ENCODE measurements around the gene ZNF813.
A peak's percentile ranks its signal among the peaks of the same experiment; 100 is the strongest.
"Not testable (repeated sequence)": the region's sequence is repeated elsewhere in the genome, so short reads cannot be mapped to it uniquely, and the experiment has no call there.

Gene ZNF813

DNA sequence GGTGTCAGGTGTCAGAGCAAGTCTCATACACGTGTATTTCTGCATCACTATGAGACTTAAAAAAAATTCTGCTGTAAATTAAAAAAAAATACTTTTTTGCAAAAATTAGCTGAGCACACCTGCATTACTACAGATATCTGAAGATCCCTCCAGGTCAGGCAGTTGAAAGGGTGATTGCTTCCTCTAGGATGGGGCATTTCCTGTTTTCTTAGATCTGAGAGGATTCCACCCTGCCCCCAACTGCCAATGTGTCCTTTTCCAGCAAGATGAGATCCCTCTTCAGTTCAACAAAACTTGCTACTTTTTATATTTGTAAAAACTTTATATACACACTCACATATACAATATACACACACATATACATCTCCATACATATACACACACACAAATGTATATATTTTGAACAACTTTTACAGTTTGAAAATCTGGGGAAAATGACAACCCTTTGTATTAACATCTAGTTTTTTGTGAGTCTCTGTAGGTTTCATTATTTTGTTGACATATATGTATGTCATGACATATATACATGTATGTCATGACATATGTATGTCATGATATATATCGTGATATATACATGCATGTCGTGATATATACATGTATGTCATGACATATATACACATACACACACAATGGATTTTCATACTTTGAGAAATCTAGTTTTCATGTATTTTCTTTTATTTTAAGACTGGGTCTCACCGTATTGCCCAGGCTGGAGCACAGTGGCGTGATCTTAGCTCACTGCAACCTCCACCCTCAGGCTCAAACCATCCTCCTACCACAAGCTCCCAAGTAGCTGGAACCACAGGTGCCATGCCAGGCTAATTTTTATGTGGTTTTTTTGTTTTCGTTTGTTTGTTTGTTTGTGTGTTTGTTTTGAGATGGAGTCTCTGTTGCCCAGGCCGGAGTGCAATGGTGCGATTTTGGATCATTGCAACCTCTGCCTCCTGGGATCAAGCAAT is 17.8 kb downstream of the ZNF813 start:
- no peak for DNase-seq

DNA sequence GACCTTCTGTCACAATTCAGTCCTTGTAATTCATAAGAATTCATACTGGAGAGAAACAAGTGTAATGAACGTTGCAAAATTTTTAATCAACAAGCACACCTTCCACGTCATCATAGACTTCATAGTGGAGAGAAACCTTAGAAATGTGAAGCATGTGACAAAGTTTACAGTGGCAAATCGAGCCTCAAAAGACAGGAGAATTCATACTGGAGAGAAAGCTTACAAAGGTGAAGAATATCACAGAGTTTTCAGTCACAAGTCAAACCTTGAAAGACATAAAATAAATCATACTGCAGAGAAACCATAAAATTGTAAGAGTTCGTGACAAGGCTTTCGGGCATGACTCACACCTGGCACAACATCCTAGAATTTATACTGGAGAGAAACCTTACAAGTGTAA is 24.6 kb downstream of the ZNF813 start:
- DNase-seq, result no peak

DNA sequence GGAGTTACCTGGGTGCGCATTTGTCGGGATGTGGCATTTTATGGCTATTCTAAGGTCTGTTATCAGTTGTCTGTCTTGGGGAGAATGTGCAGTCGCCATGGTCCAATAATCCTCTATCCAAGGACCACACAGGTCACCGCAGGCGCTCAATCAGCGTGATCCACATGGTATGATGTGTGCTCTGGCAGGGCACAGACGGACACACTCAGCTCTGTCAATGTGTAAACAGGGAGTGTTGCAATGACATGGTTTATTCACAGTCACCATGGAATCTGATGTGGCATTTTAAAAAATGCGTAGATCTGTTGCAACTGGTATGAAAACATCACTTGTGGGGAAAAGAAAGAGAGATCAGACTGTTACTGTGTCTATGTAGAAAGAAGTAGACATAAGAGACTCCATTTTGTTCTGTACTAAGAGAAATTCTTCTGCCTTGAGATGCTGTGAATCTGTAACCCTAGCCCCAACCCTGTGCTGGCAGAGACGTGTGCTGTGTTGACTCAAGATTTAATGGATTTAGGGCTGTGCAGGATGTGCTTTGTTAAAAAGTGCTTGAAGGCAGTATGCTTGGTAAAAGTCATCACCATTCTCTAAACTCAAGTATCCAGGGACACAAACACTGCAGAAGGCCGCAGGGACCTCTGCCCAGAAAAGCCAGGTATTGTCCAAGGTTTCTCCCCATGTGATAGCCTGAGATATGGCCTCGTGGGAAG is 29.9 kb downstream of the ZNF813 start:
- DNase-seq, result not testable (repeated sequence)

GRCh38 chr19:53498024-53498395 is 30.5 kb downstream of the ZNF813 start:
- DNase-seq, result not testable (repeated sequence)

DNA sequence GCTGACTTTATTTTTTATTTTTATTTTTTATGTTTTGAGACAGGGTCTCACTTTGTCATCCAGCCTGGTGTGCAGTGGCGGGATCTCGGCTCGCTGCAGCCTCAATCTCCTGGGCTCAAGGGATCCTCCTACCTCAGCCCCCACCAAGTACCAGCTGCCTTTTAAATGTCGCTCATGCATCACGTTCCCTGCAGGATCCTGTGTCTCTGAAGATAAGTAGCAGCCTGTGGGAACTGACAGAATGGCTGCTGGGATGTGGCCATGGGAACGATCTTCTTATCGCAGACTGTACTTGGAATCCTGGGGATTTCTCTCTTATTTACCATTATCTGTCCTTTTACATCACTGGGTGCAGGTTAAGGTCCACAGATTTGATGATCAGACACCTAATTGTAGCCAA is 35.6 kb downstream of the ZNF813 start:
- not testable (repeated sequence) for DNase-seq

GRCh38 chr19:53503671-53504364 is 36.3 kb downstream of the ZNF813 start:
- DNase-seq, result not testable (repeated sequence)

DNA sequence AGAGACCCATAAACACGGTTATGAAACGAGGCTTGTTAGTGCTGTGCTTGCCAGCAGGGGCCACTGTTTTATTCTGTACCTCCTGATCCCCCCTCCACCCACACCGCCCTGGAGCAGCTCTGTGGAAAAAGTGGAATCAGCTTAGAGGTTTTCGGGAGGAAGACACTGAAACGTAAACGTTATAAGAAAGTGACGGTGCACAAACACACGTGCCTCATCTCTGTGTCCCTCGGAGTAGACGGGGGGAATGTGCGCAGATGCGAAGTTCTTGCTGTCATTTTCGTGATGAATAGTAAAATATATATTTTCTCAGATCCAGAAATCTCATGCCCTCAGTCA is 36.8 kb downstream of the ZNF813 start:
- not testable (repeated sequence) for DNase-seq

GRCh38 chr19:53504885-53505284 is 37.4 kb downstream of the ZNF813 start:
- no peak for DNase-seq

DNA sequence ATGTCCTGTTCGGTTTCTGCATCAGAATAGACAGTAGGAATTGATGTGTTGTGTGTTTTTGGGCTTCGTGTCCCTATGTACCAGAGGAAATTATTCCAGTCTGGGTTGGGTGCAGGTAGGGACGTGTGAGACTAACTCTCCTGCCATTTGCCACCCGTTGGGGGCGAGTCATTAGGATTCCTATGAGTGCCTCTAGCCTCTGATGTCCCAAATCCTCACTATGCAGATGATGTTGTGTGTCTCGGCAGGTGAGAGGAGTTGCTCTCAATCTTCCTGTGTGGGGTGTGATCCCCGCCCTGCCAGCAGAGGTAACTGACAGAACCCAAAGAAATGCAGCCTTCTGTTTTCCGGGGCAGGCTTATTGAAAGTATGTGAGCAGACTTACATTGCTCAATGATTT is 39.2 kb downstream of the ZNF813 start:
- DNase-seq, result no peak

GRCh38 chr19:53507523-53508442 is 40.2 kb downstream of the ZNF813 start:
- no peak for DNase-seq

DNA sequence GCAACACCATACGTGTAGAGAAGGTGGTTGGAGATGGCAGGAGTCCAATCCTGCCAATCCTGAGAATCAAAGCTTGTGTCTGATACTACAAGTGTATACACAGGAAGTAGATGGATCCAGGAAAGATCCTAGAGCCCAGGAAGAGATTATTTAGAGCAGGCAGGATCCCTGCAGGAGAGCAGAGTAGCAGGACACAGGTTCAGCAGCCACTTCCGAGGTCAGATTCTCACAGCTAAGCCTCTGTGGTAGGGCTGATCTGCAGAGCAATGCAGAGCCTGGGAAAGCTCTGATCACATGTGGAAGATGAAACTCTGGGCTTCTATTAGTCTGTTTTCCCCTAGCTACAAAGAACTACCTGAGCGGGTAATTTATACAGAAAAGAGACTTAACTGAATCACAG is 41.9 kb downstream of the ZNF813 start:
- no peak for DNase-seq

DNA sequence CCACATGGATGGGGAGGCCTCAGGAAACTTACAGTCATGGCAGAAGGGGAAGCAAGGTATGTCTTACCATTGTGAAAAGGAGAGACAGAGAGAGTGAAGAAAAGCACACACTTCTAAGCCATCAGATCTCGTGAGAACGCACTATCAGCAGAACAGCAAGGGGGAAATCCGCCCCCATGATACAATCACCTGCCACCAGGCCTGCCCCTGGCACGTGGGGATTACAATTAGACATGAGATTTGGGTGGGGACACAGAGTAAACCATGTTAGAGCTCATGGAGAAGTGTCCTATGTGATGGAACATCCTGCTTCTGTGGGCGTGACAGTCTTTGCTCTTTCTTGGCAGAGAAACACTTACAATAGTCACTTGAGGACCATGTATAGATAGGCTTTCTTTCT is 42.3 kb downstream of the ZNF813 start:
- no peak for DNase-seq

DNA sequence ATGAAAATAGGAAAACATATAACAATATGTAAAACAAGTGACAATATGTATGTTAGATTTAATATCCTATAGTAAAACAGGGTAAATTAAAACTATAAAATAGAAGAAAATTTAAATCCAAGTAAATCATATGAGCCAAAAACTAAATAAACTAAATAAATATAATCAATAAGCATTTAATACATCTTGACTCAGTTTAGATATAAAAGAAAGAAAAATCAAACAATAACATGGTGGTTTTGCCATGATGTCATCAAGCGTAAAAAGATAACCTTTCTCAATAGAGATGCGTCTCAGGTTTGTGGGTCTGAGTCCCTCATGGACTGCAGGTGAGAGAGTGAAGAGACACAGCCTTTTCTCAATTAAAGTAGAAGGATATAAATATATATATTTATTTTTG is 43.8 kb downstream of the ZNF813 start:
- DNase-seq, result no peak

DNA sequence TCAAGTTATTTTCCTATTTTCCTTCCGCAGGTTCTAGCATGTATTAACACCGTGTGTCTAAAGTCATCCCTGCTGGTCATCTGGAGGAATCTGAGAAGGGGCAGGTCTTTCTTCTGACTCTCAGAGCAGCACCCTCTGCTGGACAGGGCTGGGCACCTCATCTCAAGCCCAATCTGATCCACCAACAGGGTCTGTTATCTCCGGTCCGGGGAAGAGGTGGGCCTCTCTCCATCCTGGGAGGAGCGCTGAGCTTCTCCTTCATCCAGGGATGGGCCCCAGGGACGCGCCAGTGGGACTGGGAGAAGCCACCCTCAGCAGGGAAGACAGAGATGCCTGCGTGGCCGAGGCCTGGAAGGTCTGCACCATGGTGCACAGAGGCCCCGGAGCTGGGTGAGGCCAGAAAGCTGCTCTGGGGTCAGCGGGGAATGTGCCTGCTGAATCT is 44.4 kb downstream of the ZNF813 start:
- DNase-seq, result no peak

- not testable (repeated sequence) for DNase-seq
Measured at GRCh38 chr19:53515047-53515446, 47.5 kb downstream of the ZNF813 start.

DNA sequence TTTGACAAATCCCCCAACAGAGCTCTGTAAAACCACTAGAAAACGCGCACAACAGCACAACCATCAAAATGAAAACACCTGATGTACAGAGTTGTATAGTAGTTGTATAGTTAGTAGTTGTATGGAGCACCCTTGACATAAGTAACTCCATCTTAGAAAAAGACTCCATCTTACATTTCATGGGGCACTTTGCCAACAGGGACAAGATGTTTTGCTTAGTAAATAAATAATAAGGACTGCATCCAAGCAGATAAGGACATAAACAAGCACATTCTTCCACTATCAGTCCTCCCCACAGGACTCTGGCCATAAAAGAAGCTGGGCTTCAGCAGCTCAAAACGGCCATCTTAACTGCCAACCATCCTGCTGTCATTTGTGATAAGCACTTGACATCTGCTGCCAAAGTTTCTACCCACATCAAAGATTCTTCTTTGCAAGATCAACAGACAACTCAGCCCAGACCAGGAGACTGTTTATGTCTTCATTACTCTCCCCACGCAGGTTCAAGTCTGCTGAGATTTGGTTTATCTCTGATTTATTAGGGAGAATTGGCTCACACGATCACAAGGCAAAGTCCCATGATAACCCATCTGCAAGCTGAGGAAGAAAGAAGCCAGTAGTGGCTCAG is 49.7 kb downstream of the ZNF813 start:
- DNase-seq, result no peak

DNA sequence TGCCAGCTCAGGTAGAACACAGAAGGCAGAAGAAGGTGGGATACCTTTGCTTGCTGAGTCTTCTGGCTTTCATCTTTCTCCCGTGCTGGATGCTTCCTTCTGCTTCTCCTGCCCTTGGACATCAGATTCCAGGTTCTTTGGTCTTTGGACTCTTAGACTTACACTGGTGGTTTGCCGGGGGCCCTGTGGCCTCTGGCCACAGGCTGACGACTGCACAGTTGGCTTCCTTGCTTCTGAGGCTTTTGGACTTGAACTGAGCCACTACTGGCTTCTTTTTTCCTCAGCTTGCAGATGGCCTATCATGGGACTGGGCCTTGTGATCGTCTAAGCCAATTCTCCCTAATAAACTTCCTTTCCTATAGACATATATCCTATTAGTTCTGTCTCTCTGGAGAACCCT is 50.6 kb downstream of the ZNF813 start:
- DNase-seq, result no peak

- no peak for DNase-seq
Measured at GRCh38 chr19:53518716-53519115, 51.2 kb downstream of the ZNF813 start.

- no peak for DNase-seq
Measured at GRCh38 chr19:53519446-53519845, 51.9 kb downstream of the ZNF813 start.

- DNase-seq, result no peak
Measured at GRCh38 chr19:53520163-53520546, 52.6 kb downstream of the ZNF813 start.

DNA sequence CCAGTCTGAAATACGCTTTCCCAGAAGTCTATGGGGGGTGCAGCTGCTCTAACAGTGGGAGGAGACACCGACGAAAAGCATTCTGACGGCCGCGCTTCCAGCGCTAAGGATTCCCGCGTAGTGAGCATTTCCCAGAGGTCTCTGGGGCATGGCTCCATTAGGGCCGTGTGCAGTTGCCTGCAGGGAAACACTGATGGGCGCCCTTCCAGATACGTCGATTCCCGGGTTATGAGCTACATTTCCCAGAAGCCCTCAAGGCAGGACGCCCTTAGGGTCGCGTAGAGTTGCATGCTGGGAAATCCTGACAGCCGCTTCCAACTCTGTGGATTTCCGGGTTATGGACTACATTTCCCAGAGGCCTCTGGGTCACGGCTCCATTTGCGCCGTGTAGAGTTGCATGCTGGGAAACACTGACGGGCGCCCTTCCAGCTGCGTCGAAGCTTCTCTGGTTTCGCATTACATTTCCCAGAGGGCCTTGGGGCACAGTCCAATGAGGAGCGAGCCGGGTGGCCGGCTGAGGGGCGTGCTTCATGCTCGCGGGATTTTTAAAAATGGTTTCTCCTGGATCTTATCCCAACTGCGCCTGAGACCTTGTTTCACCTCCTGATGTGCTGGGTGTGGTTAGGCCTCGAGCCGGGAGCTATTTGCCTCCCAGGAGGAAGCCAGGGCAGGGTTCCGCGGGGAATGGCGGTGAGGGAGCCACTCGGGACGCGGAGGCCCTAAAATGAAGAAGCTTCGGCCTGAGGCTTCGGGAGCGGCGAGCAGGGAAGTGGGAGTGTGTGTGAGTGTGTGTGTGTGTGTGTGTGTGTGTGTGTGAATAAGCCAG is 53.2 kb downstream of the ZNF813 start:
- peak; percentile 92 for DNase-seq

Measured in NCI-H2107 (cell line).